HG03469 (cell line): ENCODE results near the gene SLC25A36.

ENCODE experiments used
- ATAC-seq: cut with Tn5 transposase; IDR thresholded peaks from one replicate; pipeline ENCODE4 v1.9.1; 2021; ENCODE audit warnings: mild to moderate bottlenecking, moderate library complexity, moderate number of reproducible peaks; ENCODE audit not compliant: unreplicated experiment

Gene SLC25A36

GRCh38 chr3:140941434-140942220 lies at the start of gene SLC25A36:
TSS of gene SLC25A36 (plus strand) at chr3:140941836. CDS start at chr3:140942055, 219 bp downstream.
- ATAC-seq = peak; percentile 99

DNA sequence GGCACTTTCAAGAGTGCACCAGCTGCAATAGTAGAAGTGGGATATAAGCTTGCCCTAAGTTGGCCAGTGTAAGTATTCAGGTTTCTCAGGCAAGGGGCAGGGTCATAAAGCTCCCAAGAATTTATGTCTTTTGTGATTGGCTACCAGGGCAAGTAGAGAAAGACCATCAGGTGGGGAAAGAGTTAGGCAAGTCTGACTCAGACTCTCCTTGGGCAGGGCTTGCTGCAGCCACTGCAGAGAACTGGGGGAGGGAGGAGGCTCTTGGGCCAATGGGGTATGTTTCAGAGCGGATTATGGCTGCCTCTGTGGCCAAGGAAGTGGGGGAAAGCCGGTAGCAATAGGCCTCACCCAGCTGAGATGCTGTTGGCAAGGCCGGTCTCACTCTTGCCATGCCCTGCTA lies 44.6 kb upstream of the SLC25A36 start:
- ATAC-seq = no peak

DNA sequence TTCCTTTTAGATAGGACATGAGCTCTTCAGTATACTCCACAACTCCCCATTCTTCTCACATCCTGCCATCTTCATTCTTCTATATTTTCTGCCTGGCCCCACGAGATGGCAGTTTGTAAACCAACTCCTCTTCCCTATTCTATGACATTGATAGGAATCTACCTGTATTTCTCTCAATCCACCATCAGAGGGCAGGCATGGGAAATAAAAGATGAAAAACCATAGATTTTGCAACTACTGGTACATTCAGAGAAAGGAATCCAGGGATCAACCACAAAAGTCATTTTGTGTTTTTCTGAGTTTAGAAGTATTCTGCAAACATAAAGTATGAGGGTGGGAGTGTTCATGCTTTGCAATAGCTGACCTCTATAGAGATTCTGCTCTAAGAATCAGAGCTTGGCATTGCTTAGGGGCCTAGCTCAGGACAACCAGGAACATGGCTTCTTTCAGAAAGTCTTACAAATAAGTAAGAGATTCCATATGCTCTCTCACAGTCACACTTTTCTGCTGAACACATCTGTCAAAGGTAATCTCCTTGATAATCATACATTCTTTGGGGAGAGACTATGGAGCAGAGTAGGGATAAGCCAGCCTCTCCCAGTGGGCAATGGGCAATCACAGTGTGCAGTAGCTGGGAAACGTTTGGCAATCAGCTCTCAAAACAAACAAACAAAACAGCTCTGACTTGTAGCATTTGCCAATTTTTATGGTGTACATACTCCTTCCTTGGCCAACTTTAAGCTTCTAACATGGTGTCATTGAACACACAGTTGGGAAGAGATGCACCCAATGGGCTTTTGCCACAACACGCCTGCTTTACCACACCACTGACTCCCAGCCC lies 43.1 kb upstream of the SLC25A36 start:
- no peak for ATAC-seq

- ATAC-seq = no peak
Observed at GRCh38 chr3:140899363-140899762, 42.3 kb upstream of the SLC25A36 start.

DNA sequence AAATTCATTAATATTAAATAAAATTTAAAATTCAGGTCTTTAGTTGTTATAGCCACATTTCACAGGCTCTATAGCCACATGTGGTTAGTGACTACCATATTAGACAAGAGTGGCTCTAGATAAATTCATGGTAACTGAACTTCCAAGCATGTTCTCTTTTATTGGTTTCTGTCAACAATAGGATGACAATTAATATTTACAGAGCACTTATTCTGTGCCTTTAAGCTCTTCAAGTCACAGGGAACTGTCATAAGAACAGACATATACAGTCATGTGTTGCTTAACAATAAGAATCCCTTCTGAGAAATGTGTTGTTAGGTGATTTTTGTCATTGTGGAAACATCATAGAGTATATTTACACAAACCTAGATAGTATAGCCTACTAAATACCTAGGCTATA lies 38.8 kb upstream of the SLC25A36 start:
- no peak for ATAC-seq

DNA sequence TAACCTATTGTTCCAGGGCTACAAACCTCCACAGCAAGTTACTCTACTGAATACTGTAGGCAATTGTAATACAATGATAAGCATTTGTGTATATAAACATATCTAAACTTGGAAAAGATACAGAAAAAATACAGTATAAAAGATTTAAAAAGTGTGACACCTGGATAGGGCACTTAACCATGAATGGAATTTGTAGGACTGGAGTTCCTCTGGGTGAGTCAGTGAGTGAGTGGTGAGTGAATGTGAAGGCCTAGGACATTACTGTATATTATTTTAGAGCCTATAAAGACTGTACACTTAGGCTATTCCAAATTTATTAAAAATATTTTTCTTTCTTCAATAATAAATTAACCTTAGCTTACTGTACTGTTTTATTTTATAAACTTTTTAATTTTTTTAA lies 38.4 kb upstream of the SLC25A36 start:
- ATAC-seq = no peak

DNA sequence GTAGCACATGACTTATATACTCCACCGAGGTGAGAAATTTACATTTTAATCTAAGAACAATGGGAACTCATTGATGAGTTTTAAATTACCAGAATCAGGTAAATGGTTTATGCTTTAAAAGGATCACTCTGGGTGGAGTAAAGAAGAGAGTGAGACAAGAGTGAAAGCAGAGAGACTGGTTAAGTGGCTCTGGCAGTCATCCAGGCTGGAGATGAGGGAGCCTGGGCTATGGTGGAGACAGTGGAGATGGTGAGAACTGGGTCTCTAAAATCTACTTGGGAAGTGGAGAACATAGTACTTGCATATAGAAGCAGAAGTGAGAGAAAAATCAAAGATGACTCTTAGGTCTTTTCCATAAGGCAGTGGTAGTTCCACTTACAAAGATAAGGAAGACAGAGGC lies 37.1 kb upstream of the SLC25A36 start:
- ATAC-seq = no peak

- ATAC-seq = no peak
Observed at GRCh38 chr3:140905559-140905958, 36.1 kb upstream of the SLC25A36 start.

- no peak for ATAC-seq
Observed at GRCh38 chr3:140906785-140907184, 34.9 kb upstream of the SLC25A36 start.

GRCh38 chr3:140910860-140911259 lies 30.8 kb upstream of the SLC25A36 start:
- no peak for ATAC-seq

DNA sequence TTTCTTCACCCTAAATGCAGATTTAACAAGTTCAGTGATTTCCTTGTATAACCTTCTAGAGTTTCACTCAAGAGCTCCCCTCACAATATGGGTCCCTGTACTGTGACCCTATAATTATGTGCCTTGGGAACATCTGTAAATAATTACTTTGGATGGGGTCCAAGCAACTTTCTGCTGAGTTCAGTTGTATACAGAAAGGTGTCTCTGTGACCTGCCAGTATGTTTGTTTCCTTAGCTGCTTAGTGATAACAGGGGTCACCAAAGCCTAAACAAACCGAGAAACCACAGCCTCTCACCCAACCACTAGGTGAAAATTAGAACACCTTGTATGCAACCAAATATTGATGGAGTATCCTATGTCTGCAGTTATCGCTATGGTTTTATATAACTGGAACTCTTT lies 29.8 kb upstream of the SLC25A36 start:
- ATAC-seq = no peak

DNA sequence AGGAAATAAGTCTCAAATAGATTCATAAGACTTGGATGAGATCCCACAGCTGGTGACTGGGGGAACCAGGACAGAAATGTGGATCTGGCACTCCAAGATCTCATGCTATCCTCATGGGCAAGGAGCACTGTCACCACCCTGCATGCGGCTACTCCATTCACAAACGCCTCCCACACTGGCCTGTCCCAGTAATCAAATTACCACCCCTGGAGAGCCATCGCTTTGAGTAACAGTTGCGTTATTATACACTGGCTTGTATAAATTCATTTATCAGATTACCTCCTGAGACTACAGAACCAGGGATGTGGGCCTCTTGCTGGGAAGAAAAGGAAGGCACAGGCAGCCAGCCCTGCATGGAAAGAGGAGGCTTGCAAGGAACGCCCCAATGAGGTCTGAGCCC lies 27.9 kb upstream of the SLC25A36 start:
- no peak for ATAC-seq

GRCh38 chr3:140914384-140914945 lies 27.2 kb upstream of the SLC25A36 start:
- ATAC-seq = no peak

DNA sequence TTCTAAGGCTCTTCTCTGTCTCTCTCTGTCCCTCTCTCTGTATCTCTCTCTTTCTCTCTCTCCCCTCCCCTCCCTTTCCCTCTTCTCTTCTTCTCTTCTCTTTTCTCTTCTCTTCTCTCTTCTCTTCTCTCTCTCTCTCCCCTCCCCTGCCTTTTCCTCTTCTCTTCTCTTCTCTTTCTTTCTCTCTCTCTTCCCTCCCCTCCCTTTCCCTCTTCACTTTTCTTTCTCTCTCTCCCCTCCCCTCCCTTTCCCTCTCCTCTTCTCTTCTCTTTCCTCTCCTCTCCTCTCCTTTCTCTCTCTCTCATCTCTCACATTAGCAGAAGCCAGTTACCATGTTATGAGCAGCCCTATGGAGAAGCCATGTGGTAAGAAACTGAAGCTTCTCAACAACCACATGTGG lies 25.0 kb upstream of the SLC25A36 start:
- ATAC-seq = no peak

GRCh38 chr3:140917772-140918171 lies 23.9 kb upstream of the SLC25A36 start:
- no peak for ATAC-seq

- no peak for ATAC-seq
Observed at GRCh38 chr3:140920029-140920428, 21.6 kb upstream of the SLC25A36 start.

- ATAC-seq = no peak
Observed at GRCh38 chr3:140922634-140923033, 19.0 kb upstream of the SLC25A36 start.

- no peak for ATAC-seq
Observed at GRCh38 chr3:140924097-140924873, 17.4 kb upstream of the SLC25A36 start.

GRCh38 chr3:140927279-140928069 lies 14.2 kb upstream of the SLC25A36 start:
- ATAC-seq = no peak

DNA sequence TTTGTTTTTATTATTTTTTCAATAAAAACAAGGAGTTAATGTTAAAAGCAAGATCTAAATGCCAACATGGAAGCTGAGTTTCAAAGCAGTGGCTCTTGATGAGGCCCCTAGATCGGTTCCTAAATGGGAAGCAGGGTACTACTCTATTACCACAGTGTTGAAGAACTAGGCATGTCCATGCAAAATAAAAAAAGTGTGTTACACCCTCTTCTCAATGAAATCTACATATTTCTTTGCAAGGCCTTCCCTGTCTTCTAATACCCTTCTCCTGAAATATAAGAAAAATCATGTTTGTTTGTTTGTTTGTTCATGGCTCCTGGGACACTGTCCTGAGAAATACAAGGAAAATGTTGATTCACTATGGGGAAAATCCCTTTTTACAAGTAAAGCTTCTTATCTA lies 12.2 kb upstream of the SLC25A36 start:
- ATAC-seq = no peak
